ENCODE measurements around the gene MAP3K5. TPM values are rescaled to one million over a fixed set of nuclear protein-coding genes. Genes with fewer than 3 reads are reported as not detected.

The MAP3K5 gene
- total and polyA plus RNA-seq, 9 of the 15 experiments (the other 6 are each of a cell fraction or from before 2014, with no cell fraction given): 2.2 to 13.0 (median 9.9) TPM

GRCh38 chr6:136791296-136792094, 782 bp downstream of the MAP3K5 start (continued):
- no peak for TF ChIP-seq PBX2 (CRISPR knock-in tag; IDR thresholded peaks at IDR 0.05; ENCODE audit: low read depth)
- no peak for TF ChIP-seq PBX2 (tag; conservative IDR thresholded peaks at IDR 0.05; ENCODE audit: low read depth)
- TF ChIP-seq HES1 (IDR thresholded peaks at IDR 0.05; ENCODE audit: low read depth): no peak
- 0 out of 2 replicates have a peak, but pooled peaks have one; percentile 45 for TF ChIP-seq OTX1 (CRISPR knock-in tag; IDR thresholded peaks at IDR 0.05)
- no peak for TF ChIP-seq MTA3 (IDR thresholded peaks at IDR 0.05; ENCODE audit: borderline replicate concordance)
- no peak for TF ChIP-seq ZNF277 (CRISPR knock-in tag; IDR thresholded peaks at IDR 0.05; ENCODE audit: borderline replicate concordance)
- TF ChIP-seq RAD51 (IDR thresholded peaks at IDR 0.05; ENCODE audit: borderline replicate concordance, low read depth): no peak
- no peak for TF ChIP-seq JUND (IDR thresholded peaks at IDR 0.05; ENCODE audit: borderline replicate concordance, low read depth, low read length)
- no peak; the same call in 2 of the 3 replicates for TF ChIP-seq JUND (tag; IDR thresholded peaks at IDR 0.05; ENCODE audit: borderline replicate concordance, low read depth, low read length)
- TF ChIP-seq CREB1 (IDR thresholded peaks at IDR 0.05): no peak
- no peak for TF ChIP-seq CREB1 (CRISPR knock-in tag; IDR thresholded peaks at IDR 0.05)
- TF ChIP-seq XRCC3 (IDR thresholded peaks at IDR 0.05): no peak
- TF ChIP-seq RBM14 (IDR thresholded peaks at IDR 0.05; ENCODE audit: borderline replicate concordance, insufficient read depth, low read depth, low read length): no peak
- TF ChIP-seq GABPB2 (CRISPR knock-in tag; conservative IDR thresholded peaks at IDR 0.05): no peak
- TF ChIP-seq SREBF1 (IDR thresholded peaks at IDR 0.05; ENCODE audit: borderline replicate concordance, low read depth, low read length): no peak
- TF ChIP-seq ZNF174 (CRISPR knock-in tag; IDR thresholded peaks at IDR 0.05): no peak
- TF ChIP-seq ARID3A (IDR thresholded peaks at IDR 0.05; ENCODE audit: borderline replicate concordance, low read depth, low read length): no peak
- no peak for TF ChIP-seq ZNF217 (CRISPR knock-in tag; IDR thresholded peaks at IDR 0.05)
- no peak for TF ChIP-seq FUS (optimal IDR thresholded peaks at IDR 0.05; ENCODE audit: low read depth, low read length)
- peak; percentile 63; the same call in 1 of the 2 replicates for TF ChIP-seq E2F1 (CRISPR knock-in tag; IDR thresholded peaks at IDR 0.05)
- TF ChIP-seq SRSF7 (optimal IDR thresholded peaks at IDR 0.05; ENCODE audit: low read depth, low read length): no peak
